GM21423 (cell line): Measurements from ENCODE around the gene SMYD3.

Experiments used
- ATAC-seq: cut with Tn5 transposase; IDR thresholded peaks from one replicate; pipeline ENCODE4 v1.9.1; 2021; ENCODE audit warnings: mild to moderate bottlenecking, moderate library complexity; ENCODE audit not compliant: unreplicated experiment

The SMYD3 gene

DNA sequence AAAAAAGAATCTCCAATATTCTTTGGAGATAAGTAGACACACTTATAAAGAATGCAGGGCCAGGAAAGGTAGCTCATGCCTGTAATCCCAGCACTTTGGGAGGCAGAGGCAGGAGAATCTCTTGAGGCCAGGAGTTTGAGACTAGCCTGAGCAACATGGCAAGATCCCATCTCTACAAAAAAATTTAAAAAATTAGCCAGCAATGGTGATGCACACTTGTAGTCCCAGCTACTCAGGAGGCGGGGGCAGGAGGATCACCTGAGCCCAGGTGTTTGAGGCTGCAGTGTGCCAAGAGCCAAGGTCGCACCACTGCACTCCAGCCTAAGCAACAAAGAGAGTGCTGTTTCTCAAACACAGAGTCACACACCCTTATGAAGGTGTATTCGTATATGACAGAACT, 385.0 kb downstream of the SMYD3 start:
- no peak for ATAC-seq

DNA sequence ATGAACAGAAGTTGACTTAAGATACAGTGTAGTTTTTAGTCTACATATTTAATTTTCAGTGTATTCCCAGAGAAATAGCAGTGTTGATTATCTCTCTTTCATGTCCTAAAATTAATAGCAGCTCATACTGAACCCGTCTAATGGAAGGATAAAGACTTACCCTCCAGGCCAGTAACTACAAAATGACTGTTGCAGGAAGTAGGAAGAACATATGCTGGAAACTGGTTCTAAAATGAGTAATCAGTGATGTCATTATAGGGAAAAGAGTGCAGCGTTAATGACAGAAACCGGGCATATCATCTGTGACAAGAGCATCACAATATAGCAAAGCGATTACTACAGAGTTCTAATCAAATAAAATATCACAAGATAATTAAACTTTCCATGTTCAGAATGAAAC, 385.5 kb downstream of the SMYD3 start:
- ATAC-seq = no peak

DNA sequence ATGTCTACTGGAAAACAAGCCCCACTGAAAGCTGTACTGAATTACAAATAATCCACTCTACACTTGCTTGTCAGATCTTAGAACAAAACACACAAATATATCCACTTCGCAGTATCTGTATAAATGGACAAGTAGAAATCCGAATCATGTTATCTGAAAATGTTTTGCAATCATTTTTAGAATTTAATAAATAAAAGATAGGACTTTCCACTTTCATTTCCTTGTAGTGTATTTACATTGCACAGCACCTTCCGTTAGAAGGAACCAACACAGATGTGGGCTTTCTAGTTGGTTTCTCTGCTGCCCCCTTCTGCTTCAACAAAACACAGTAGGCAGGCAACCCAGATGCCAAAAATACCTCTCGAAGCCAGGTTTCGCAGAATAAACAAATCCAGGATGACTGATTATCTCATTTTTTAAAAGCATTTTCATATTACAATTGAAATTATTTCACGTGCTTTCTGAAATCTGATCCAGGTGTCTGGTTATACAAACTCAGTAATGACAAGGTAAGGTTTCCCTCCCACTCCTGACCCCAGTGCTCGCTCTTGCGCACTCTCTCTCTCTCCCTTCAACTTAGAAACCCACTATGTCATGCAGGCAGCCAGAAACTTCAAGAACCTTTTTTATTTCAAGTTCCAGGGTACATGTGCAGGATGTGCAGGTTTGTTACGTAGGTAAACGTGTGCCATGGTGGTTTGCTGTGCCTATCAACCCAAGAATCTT, 389.9 kb downstream of the SMYD3 start:
- peak; percentile 90 for ATAC-seq

DNA sequence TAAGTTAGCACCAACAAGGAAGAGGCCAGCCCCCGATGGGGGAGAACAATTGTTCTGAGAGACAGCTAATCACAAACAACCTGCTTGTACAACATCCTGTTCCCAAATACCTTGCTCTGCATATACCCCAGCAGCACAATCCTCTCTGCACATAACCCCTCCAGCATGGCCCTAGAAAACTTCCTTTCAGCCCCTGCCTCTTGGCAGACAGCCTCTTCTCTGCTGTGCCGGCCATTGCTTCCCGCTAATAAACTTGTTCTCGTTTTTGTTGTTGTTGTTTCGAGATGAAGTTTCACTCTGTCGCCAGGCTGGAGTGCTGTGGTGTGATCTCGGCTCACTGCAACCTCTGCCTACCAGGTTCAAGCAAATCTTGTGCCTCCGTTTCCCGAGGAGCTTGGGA, 392.7 kb downstream of the SMYD3 start:
- no peak for ATAC-seq

DNA sequence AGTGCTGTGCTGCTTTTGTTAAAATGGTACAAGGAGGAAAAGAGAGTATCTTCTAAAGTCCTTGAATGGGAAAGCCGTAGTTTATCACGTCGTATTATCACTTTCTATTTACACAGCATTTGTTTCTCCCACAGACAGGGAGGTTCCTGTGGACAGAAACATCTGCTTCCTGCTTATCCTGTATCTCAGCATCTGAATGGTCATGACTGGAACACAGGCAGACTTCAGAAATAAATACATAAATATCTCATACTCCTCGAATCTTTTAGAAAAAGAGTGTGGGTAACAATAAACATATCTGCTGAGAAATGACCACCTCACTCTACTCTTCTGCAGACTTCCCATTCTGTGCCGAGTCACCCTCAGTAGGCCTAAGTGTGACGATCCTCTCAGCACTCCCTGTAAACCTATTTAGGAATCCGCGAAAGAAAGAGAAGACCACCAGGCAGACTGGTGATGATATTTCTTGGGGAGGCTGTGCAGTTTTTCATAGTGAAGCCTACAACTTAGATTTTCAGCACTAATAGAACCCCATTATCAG, 393.5 kb downstream of the SMYD3 start:
- ATAC-seq = no peak

DNA sequence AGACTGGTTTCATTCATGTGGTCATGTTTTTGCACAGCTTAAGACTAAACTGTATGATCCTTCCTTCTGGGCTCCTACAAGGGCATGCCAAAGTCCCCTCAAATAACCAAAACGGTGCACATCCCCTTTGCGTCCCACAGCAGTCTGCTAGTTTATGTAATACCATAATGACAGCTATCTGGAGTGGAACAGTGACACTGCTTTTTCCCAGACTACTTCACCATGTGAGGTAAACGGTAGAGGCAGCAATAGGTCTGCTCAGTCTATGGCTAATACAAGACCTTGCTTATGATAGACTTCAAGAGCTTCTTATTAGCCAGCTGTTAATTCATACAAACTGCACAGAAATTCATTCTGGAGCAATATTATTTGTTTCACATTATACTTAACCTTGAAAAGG, 395.5 kb downstream of the SMYD3 start:
- ATAC-seq = no peak

DNA sequence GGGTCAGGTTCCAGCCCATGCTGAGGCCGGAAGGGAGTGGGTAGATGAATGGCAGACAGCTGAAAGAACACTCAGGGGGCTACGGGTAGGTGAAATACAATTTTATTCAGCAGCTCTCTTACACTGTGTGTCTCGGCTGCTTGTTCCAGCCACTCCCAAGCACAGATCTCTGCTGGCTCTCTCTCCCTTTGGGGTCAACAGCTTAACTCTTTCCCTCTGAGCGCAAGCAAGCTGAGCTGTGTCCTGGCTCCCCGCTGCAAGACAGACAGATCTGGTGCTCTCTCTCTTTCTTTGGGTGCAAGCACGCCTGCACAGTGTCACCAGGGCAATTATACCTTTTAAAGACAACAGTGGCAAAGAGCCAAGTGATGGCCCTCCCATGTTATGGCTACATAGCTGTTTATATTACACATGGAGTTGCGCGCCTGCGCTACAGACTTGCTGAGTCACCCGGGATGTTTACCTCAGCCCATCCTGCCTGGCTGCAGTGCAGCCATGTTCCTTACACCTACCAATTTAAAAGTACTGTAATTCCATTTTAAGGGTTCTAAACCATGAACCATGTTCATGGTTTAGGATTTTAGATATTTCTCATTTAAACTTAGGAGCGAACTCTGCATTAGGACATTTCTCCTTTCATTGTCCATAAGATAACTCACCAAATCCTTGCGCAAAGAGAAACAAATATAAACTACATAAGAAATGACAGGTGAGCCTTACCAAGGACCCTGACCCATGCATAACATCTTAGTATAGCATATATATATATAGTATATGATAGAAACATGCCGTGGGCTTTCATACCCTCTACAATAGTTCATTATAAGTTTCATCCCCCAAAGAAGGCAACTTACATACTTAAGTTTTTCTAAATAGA, 396.5 kb downstream of the SMYD3 start:
- no peak for ATAC-seq

DNA sequence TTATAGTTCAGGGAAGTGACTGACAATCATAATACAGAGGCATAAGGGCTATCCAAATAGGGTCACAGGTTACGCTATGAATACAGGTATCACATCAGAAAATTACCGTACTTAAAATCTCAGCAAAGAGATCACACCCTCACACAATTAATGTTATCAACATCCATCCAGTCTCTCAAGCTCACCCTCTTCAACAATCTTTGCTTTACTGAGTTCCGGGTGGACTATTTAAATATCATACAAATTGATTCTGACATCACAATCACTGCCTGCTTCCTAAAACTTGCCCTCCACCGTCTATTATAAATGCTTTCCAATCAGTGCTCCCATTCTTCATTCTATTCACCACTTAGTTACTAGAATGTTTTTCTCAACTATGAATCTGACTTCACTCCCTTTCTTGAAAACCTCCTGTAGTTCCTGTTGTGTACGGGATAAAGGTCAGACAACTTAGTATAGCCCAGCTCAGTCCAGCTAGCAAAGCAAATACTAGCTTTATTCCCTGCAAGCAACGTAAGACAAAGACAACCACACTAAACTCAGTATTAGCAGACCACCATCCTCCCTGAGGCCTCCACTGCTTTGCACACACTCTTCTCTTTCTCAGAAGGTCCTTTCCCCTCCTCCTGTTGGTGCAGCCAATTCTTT, 398.7 kb downstream of the SMYD3 start:
- no peak for ATAC-seq

DNA sequence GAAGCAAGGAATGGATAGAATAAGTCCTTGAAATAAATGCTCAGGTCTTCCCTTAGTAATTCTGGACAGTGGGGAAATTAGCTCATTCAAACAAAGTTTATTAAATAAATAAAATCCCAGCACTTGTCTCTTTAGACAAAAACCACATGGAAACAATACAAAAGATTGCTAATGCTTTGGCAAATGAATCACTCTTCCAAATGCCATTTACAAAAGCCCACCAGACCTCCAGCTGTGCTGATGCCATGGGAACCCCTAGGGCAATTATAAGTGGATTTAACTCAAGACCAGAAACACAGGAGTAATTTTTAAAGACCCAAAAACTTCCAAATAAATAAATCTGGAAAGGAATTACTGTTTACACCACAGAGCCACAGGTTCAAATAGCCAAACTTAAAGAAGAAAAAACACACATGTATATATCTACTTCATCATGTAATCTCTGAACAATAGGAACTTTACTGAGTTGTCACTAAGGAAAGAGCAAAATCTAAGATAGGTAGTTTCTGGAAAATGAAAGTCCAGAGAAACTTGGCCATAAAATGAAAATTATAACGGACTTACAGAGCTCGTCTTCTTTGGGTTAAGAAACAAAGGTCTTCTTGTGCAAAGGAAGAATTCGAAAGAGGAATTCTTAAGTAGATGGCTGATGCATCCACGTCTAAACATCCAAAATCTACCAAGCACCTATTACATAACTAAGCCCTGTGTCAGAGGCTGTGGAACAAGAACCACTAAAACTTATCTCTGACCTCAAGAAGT, 399.4 kb downstream of the SMYD3 start:
- no peak for ATAC-seq

DNA sequence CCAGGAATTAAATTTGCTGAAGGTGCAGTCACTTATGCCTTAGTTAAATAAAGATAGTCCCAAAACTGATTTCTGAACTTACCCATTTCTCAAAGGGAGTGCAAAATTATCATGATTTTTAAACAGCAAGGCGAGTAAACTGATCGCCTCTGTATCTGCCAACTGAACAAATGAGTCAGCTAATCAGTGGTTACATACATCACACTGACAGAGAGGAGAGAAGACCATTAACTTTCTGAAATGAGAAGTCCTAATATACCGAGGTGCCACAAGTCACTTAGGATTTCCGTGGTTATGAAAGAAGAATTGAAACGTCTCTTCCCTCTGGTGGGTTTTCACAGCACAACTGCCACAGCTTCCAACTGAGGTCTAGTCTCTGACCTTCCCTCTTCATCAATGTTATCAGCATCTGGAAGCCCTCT, 400.7 kb downstream of the SMYD3 start:
- ATAC-seq = peak; percentile 79

DNA sequence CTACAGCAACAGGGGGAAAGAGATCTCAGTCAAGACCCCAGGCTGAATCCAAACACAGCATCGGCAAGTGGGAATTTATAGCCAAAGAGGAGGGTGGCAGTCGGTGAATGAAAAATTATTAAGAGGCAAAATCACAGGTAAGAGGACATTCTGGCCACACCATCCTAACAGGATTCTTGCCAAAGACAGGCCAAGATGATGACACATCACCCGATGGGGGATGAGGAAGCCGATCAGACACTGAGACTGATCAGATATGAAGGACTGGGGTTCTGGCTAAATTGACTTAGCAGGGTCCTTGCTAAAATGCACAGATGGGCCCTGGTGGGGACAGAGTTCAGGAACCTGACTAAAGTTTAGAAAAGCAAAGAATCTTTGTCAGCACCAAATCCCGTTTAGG, 402.2 kb downstream of the SMYD3 start:
- no peak for ATAC-seq

DNA sequence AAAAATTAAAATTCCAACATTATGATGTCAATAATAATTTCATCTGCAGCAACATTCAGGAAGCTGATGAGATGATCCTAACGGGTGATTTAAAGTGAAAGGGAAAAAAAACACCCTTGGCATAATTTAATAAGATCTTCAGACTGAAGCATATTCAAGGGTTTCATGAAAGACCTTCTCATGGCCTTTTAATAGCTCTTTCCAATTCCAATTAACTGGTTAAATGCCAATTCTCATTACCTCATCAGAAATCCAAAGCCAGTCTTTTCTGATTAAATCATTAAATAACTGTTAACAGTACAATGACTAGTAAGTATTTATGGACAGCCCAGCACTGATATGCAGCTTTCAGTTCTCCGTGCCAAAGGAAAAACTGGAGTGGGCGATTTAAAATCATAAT, 407.5 kb downstream of the SMYD3 start:
- no peak for ATAC-seq

DNA sequence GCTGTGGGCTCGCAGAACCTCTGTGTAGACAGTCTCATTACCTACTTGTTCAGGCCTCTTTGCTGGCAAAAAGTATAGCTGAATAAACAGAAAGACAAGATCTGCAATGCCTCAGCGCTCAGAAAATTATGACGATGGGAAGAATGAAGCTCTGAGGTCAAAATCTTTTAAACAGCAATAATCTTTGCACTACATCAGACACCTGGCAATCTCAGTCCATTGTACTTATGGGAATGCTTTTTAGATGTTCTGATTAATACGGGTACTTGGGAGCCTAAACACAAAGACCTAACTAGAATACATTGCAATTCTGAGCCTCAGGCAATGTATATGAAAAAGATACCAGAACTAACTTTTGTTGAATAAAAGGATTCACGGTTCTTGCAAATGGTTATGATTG, 410.7 kb downstream of the SMYD3 start:
- ATAC-seq = no peak

DNA sequence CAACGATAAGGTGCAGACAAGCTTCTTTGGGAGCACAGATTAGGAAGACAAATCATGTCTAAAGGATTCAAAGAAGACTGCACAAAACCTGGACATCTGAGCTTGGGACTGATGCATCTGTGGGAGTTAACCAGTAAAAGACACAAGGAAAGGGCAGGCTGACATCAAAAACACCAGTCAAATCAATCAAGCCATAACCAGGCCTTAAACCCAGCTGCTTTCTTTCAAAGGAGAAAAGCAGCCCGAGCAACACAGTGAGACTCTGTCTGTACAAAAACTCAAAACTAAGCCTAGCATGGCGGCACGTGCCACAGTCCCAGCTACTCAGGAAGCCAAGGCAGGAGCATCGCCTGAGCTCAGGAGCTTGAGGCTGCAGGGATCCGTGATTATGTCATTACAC, 411.6 kb downstream of the SMYD3 start:
- ATAC-seq = no peak

DNA sequence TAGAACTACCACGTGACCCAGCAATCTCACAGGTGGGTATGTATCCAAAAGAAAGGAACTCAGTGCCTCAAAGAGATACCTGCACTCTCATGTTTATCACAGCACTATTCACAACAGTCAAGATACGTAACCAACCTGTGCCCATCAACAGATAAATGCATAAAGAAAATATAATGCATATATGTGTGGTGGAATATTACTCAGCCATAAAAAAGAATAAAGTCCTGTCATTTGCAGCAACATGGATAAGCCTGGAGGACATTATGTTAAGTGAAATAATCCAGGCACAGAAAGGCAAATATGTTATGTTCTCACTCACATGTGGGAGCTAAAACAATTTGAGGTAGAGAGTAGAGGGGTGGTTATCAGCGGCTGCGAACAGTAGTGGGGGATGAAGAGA, 413.8 kb downstream of the SMYD3 start:
- no peak for ATAC-seq

DNA sequence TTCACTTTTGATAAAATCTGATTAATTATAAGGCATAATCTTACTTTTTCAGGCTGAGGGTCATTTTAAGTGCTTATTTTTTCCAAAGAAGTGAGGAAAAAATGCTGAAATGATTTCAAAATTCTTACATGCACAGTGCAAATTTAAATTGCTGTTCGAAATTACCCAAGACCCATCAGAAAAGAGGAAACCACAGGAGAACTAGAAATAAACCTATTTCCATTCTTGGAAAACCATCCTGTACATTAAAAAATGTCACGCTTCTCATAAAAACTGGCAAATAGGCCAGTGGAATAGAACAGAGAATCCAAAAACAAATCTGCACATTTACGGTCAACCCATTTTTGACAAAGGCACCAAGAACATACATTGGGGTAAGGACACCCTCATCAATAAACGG, 414.9 kb downstream of the SMYD3 start:
- ATAC-seq = no peak

DNA sequence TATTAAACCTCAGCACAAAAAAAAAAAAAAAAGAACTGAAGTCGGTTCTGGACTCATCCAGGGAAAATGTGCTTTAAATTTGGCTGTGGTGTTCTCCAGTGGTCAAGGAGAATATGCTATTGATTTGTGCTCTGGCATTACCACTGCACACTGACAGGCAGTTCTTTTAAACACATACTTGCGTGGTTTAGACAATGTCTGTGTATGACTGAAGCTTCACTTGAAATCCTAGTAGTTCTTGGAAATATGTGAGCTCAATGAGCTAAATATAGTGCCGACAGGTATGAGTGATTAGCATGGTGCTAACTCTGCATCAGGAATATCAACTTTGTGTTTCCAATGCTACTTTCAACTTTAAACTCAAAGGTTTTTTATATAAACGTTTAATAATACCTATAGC, 415.6 kb downstream of the SMYD3 start:
- ATAC-seq = no peak

DNA sequence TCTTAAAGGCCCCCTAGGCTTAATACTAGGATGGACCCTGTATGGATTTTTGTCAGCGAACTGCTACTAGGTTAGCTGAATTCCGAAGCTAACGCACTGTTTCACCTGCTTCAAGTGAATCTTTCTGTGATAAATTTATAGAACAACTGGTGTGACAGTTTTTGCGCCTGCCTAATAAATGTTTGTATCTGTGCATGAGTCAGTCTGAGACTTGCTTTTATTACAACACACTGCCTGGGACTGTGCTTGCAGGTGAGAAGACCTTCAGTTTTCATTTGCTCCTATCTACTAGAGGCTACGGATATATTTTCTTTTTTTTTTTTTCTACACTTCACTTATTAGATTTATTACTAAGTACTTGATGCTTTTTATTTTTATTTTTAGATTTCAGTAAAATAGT, 420.9 kb downstream of the SMYD3 start:
- no peak for ATAC-seq

DNA sequence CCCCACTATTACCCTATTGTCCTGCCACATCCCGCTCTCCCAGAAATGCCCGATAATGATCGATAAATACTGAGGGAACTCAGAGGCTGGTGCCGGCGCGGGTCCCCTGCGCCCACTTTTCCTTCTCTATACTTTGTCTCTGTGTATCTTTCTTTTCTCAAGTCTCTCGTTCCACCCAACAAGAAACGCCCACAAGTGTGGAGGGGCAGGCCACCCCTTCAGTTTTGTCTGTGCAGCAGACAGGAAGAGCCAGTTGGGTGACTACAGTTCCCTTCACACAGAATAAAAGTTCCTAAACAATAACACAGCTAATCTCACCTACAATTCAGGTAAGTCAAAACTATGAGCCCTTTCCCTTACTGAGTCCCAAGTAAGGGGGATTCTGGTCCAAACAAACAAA, 423.7 kb downstream of the SMYD3 start:
- no peak for ATAC-seq

DNA sequence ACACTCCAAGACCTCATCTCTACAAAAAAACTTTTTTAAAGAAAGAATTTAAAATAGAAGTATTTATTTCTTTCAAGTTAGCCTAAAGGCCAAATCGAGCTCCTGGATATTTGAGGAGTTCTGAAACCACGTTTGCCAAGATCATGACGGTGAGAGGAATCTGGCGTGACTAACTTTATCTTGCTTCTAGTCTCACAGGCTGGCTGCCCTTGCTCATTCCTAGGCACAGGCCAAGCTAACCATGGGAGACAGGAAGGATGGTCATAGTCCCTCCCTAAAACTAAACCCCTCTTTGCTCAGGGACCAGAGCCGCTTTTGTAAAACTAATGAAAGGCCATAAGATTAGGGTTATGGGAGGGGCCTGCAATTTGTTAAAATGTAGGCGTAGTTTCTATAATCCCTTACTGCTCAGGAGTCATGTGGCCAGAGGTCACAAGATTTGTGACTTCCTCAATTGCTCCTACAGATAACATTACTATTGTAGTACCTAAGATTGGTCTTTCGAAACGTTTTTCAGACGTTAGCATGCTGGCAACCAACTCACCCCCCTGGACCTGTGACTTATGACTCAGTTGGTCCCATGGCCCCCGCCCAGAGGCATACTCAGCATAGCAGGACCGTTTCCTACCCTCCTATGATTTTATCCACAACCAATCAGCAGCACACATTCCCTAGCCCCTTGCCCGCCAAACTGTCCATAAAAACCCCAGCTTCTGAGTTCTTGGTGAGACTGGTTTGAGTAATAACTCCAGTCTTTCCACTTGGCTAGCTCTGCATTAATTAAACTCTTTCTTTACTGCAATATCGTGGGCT, 425.0 kb downstream of the SMYD3 start:
- no peak for ATAC-seq
